ENCODE measurements around the gene IFT122.

- TF ChIP-seq CTCF (IDR thresholded peaks at IDR 0.05) (no peak), POLR2A (IDR thresholded peaks at IDR 0.05) (no peak)
Observed at GRCh38 chr3:129402616-129403015, 37.4 kb upstream of the IFT122 start.

Data from right lobe of liver (tissue), 4 donors.